ENCODE data around the gene AK1. TPM values are rescaled to one million over a fixed set of nuclear protein-coding genes. Genes with fewer than 3 reads are reported as not detected.

The AK1 gene
- total and polyA plus RNA-seq, 9 of the 15 experiments (the other 6 are each of a cell fraction or from before 2014, with no cell fraction given): 10.1 to 71.8 (median 39.0) TPM

- no peak for TF ChIP-seq PCBP1 (IDR thresholded peaks at IDR 0.05; ENCODE audit: low read depth, low read length, poor library complexity, severe bottlenecking)
- no peak for TF ChIP-seq ZEB2 (IDR thresholded peaks at IDR 0.05)
- no peak for TF ChIP-seq TAF15 (IDR thresholded peaks at IDR 0.05; ENCODE audit: low read depth, low read length)
- 0 out of 2 replicates have a peak, but pooled peaks have one; percentile 32 for TF ChIP-seq POLR2A (conservative IDR thresholded peaks at IDR 0.05)
- TF ChIP-seq CTBP1 (IDR thresholded peaks at IDR 0.05; ENCODE audit: borderline replicate concordance): peak; percentile 36; the same call in 1 of the 2 replicates
- no peak for TF ChIP-seq BRD9 (IDR thresholded peaks at IDR 0.05; ENCODE audit: low read depth, partially characterized antibody)
- TF ChIP-seq, protein P1, sequence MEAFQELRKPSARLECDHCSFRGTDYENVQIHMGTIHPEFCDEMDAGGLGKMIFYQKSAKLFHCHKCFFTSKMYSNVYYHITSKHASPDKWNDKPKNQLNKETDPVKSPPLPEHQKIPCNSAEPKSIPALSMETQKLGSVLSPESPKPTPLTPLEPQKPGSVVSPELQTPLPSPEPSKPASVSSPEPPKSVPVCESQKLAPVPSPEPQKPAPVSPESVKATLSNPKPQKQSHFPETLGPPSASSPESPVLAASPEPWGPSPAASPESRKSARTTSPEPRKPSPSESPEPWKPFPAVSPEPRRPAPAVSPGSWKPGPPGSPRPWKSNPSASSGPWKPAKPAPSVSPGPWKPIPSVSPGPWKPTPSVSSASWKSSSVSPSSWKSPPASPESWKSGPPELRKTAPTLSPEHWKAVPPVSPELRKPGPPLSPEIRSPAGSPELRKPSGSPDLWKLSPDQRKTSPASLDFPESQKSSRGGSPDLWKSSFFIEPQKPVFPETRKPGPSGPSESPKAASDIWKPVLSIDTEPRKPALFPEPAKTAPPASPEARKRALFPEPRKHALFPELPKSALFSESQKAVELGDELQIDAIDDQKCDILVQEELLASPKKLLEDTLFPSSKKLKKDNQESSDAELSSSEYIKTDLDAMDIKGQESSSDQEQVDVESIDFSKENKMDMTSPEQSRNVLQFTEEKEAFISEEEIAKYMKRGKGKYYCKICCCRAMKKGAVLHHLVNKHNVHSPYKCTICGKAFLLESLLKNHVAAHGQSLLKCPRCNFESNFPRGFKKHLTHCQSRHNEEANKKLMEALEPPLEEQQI (IDR thresholded peaks at IDR 0.05): no peak
- TF ChIP-seq TEAD4 (IDR thresholded peaks at IDR 0.05; ENCODE audit: low read length): no peak
- no peak for TF ChIP-seq TEAD4 (CRISPR knock-in tag; IDR thresholded peaks at IDR 0.05; ENCODE audit: borderline replicate concordance)
- no peak for TF ChIP-seq DIDO1 (tag; IDR thresholded peaks at IDR 0.05; ENCODE audit: low read depth)
- no peak for TF ChIP-seq RBM39 (optimal IDR thresholded peaks at IDR 0.05; ENCODE audit: low read depth, low read length)
- TF ChIP-seq GATA2 (CRISPR knock-in tag; IDR thresholded peaks at IDR 0.05): peak; percentile 32; the same call in 1 of the 2 replicates
- no peak for TF ChIP-seq TRIM25 (IDR thresholded peaks at IDR 0.05; ENCODE audit: borderline replicate concordance)
- no peak for TF ChIP-seq POU5F1 (IDR thresholded peaks at IDR 0.05; ENCODE audit: borderline replicate concordance, low read depth, low read length, partially characterized antibody)
- no peak for TF ChIP-seq FOXP1 (CRISPR knock-in tag; IDR thresholded peaks at IDR 0.05)
- no peak for TF ChIP-seq ZNF174 (CRISPR knock-in tag; IDR thresholded peaks at IDR 0.05)
- TF ChIP-seq SNRNP70 (optimal IDR thresholded peaks at IDR 0.05; ENCODE audit: low read depth, low read length): no peak
- TF ChIP-seq SFPQ (IDR thresholded peaks at IDR 0.05; ENCODE audit: low read depth, low read length): no peak
- peak; percentile 41; the same call in 1 of the 2 replicates for TF ChIP-seq BHLHE40 (IDR thresholded peaks at IDR 0.05; ENCODE audit: low read length)
- no peak for TF ChIP-seq ZNF121 (CRISPR knock-in tag; conservative IDR thresholded peaks at IDR 0.05)
Measured at GRCh38 chr9:127918183-127919107, 41.0 kb upstream of the AK1 start (continued).
